Body of pancreas (tissue), 4 donors: Measurements from ENCODE around the gene CCM2. TPM values are rescaled to one million over a fixed set of nuclear protein-coding genes. Genes with fewer than 3 reads are reported as not detected.

Experiments
- ATAC-seq: fragments of 150-250 bp; one replicate; pipeline ENCODE4 v1.9.1; 2016
- DNase-seq, 4 donors: peaks; one replicate each; pipeline ENCODE4 v3.0.0-alpha.2; 2019
- H3K27ac ChIP-seq, 4 donors: fragments of 200-600 bp; sonication (generic); 1 replicate in 3 of 4; 2 replicates in 1 of 4; pipeline versions ENCODE4 v1.5.1 to v1.6.1; 2016 to 2019; ENCODE audit warnings: mild to moderate bottlenecking in 1 of 4, mixed read lengths in 1 of 4, moderate library complexity in 1 of 4
- H3K27me3 ChIP-seq, 2 donors: fragments of 200-600 bp; sonication (generic); one replicate each; pipeline ENCODE4 v1.6.0; 2016; ENCODE audit warnings: mild to moderate bottlenecking in 1 of 2
- H3K36me3 ChIP-seq, 2 donors: fragments of 200-600 bp; sonication (generic); replicated peaks in 1 of 2; 2 replicates each; pipeline ENCODE4 v1.5.1; 2016; ENCODE audit warnings: low read depth in 2 of 2; ENCODE audit not compliant: insufficient read depth in 1 of 2
- H3K4me1 ChIP-seq: fragments of 200-600 bp; sonication (generic); one replicate; pipeline ENCODE4 v1.6.0; 2016
- H3K4me3 ChIP-seq, 2 donors: fragments of 200-600 bp; sonication (generic); 1 replicate in 1 of 2; 2 replicates in 1 of 2; pipeline ENCODE4 v1.5.1; 2016 to 2019
- H3K9me3 ChIP-seq, 3 donors: fragments of 200-600 bp; sonication (generic); 1 replicate in 2 of 3; 2 replicates in 1 of 3; pipeline ENCODE4 v1.5.1; 2016
- POLR2A ChIP-seq, 3 donors: fragments of 450-650 bp; IDR thresholded peaks; one replicate each; pipeline ENCODE4 v1.6.1; 2016; ENCODE audit warnings: antibody characterized with exemption in 3 of 3, mild to moderate bottlenecking in 2 of 3
- WGBS, 2 donors: methylation state at CpG; one replicate each; pipeline ENCODE4 v1.1.5; 2017; 5-methylcytosine and 5-hydroxymethylcytosine counted together
- intact Hi-C: fragments of 100-400 bp; cut with DNase I; formaldehyde crosslinking; loops from one replicate; pipeline ENCODE4 v1.15.1; 2023
- total RNA-seq, 2 donors: library from RNA; depleted of rRNA; stranded (reverse); fragments of >200 nt; gene quantifications; one replicate each; pipeline ENCODE4 v1.1.0, GENCODE V29; 2016
- TF ChIP-seq, protein P1 (sequence below), 7 experiments: fragments of 450-650 bp in 4 of 7; fragments of 200-600 bp in 3 of 7; sonication (generic) in 3 of 7; IDR thresholded peaks; one replicate each; pipeline ENCODE4 v1.5.1; 2016 to 2019; ENCODE audit warnings: antibody characterized with exemption in 7 of 7

CCM2 gene
- total RNA-seq, 2 donors from 2014 or later: 19.4 to 22.3 TPM

DNA sequence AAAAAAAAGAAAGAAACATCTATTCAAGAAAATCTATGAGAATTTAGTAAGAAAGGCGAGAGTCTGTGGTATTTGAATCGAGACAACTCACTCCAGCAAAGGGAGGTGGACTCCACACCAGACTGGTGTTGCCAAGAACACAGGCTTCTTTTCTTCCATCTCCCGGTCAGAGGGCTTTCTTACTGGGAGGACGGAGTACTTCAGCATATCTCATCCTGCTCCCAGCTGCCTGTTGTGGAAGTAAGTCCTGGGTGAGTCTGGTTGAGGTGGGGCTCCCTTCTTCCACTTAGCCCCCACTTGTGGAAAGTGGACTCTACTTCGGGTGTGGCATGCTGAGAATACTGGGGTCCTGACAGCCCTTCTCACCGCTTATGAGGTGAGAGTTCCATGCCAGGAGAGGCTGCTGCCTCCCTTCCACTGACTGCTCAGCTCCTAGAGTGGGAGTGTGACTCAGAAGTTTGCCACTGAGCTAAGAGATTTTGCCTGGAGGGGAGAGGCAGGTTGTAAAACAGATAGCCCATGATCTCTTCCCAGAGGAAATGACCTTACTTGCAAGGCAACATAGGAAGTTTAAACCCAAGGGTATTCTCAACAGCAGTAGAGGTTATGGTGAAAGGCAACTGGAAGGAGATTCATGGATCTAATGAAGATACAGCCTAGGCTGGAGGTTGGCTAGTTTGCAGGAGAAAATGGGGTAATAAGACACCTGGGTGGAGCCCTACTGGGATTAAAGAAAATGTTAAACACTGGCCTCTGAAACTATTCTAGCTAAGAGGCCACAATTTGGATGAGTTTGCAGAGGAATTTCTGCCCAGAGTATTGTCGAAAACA is 92.3 kb downstream of the CCM2 start:
- WGBS, 2 donors: 47 to 56% methylated on average over 7 of the region's 7 CpGs
- no peaks in the 10 kb centered on the region for H3K36me3 ChIP-seq
- TF ChIP-seq, protein P1, sequence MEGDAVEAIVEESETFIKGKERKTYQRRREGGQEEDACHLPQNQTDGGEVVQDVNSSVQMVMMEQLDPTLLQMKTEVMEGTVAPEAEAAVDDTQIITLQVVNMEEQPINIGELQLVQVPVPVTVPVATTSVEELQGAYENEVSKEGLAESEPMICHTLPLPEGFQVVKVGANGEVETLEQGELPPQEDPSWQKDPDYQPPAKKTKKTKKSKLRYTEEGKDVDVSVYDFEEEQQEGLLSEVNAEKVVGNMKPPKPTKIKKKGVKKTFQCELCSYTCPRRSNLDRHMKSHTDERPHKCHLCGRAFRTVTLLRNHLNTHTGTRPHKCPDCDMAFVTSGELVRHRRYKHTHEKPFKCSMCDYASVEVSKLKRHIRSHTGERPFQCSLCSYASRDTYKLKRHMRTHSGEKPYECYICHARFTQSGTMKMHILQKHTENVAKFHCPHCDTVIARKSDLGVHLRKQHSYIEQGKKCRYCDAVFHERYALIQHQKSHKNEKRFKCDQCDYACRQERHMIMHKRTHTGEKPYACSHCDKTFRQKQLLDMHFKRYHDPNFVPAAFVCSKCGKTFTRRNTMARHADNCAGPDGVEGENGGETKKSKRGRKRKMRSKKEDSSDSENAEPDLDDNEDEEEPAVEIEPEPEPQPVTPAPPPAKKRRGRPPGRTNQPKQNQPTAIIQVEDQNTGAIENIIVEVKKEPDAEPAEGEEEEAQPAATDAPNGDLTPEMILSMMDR (IDR thresholded peaks at IDR 0.05): no peak
- no peak for TF ChIP-seq POLR2A (IDR thresholded peaks at IDR 0.05)
- no peaks in the 10 kb centered on the region for H3K9me3 ChIP-seq
- H3K27ac ChIP-seq: no peak overlapping the region
- H3K4me3 ChIP-seq: no peak overlapping the region
- DNase-seq: no peak
- no peak for ATAC-seq
- peaks cover 0 to 5% of the 10 kb centered on the region in 2 donors for H3K27me3 ChIP-seq
- intact Hi-C loops: no loop called here
- peaks cover 7% of the 10 kb centered on the region for H3K4me1 ChIP-seq

DNA sequence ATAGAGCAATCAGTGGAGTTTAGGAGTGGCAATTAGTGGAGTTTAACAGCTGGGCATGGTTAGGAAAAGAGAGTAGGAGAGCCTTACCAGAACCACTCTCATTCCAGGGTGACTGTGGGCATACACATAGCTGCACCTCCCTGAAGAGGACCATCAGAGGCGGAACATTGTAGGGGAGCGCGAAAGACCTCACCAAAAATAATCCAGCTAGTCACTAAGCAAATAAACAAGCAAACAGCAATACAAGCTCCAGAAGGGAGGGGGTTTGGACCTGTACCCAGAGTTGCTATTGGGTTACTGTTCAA is 92.9 kb downstream of the CCM2 start:
- Histone ChIP-seq H3K9me3 (no peaks in the 10 kb centered on the region), H3K36me3 (no peaks in the 10 kb centered on the region), H3K4me3 (no peak overlapping the region), H3K27me3 (peaks cover 0 to 5% of the 10 kb centered on the region in 2 donors), H3K4me1 (peaks cover 7% of the 10 kb centered on the region), H3K27ac (no peak overlapping the region)
- TF ChIP-seq, protein P1 (IDR thresholded peaks at IDR 0.05): no peak
- TF ChIP-seq POLR2A (IDR thresholded peaks at IDR 0.05): no peak
- DNase-seq (no peak), ATAC-seq (no peak)
- 59 to 71% methylated on average over 3 of the region's 3 CpGs for WGBS, 2 donors
- intact Hi-C loops: no loop called here

- no peak for DNase-seq
- WGBS, 2 donors: 83 to 90% methylated on average over 7 to 10 of the region's 10 CpGs
- no peak for TF ChIP-seq POLR2A (IDR thresholded peaks at IDR 0.05)
- TF ChIP-seq, protein P1 (IDR thresholded peaks at IDR 0.05): no peak
- Histone ChIP-seq H3K27me3 (no peaks in the 10 kb centered on the region), H3K4me3 (no peak overlapping the region), H3K27ac (no peak overlapping the region), H3K4me1 (no peaks in the 10 kb centered on the region), H3K36me3 (peaks cover 24 to 43% of the 10 kb centered on the region in 2 donors), H3K9me3 (no peaks in the 10 kb centered on the region)
- intact Hi-C loops: no loop called here
- ATAC-seq: no peak
Observed at GRCh38 chr7:45098983-45099839, 99.2 kb downstream of the CCM2 start.

DNA sequence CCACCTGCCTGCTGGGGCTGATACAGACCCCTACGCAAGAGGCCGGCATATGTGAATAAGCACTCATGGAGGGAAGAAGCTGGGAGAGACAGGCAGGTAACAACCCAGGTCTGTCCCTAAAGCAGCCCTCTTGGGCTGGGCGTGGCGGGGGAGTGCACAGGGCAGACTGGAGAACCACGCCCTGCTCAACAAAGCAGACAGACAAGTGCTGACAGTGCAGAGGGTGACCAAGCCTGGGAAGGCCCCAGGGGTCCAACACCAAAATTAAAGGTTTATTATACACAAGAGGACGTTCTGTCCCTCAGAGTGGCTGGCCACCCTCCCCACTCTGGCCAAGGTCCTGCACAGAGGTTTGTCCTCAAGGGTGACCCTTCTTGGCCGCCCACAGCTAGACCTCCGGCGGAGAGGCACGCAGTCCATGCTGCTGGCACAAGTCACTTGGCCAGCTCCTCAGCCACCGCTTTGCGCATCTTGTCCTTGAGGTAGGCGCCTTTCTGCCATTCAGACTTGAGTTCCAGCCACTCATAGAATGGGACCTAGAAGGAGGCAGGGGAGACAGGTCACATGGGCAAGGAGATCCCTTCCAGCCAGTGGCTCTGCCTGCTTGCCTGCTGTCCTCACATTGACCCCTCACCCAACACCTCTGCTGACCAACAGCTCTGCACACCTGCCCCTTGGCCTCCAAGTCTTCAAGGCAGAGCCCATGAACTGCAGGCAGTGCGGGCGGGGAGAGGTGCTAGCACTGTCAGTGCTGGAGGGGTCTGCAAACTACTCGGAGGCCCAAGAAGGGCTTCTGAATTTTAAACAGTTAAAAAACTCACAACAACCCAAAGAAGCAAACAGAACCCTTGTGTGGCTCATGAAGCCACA is 100.1 kb downstream of the CCM2 start:
- Histone ChIP-seq H3K9me3 (no peaks in the 10 kb centered on the region), H3K4me3 (no peak overlapping the region), H3K27ac (no peak overlapping the region), H3K36me3 (peaks cover 24 to 51% of the 10 kb centered on the region in 2 donors), H3K27me3 (no peaks in the 10 kb centered on the region), H3K4me1 (no peaks in the 10 kb centered on the region)
- no peak for ATAC-seq
- TF ChIP-seq, protein P1 (IDR thresholded peaks at IDR 0.05): no peak
- no peak for TF ChIP-seq POLR2A (IDR thresholded peaks at IDR 0.05)
- WGBS, 2 donors: 91 to 98% methylated on average over 14 to 15 of the region's 16 CpGs
- no peak for DNase-seq
- intact Hi-C loops: loop anchor here (10.0 kb wide), 1 partner anchor 95 kb away; the partner anchor contains the start of gene CCM2
